K562 (cell line): ENCODE measurements around the gene CBX2. TPM values are rescaled to one million over a fixed set of nuclear protein-coding genes. Genes with fewer than 3 reads are reported as not detected.

ENCODE experiments used
- BACH1 ChIP-seq: fragments of 200-800 bp; sonication (Bioruptor generic); IDR thresholded peaks from 2 replicates; pipeline ENCODE4 v1.6.1; 2016; ENCODE audit warnings: missing genetic modification characterization, missing compliant biosample characterization
- CBX8 ChIP-seq: fragments of 200-600 bp; sonication (generic); IDR thresholded peaks from 2 replicates; pipeline ENCODE4 v1.6.1; 2012; ENCODE audit warnings: borderline replicate concordance, mixed run types, low read depth, mild to moderate bottlenecking, moderate library complexity, mixed read lengths, low read length, control low read depth, inconsistent platforms; ENCODE audit not compliant: poor library complexity, severe bottlenecking; ENCODE audit errors: extremely low read depth
- CCNT2 ChIP-seq: IDR thresholded peaks from 2 replicates; pipeline ENCODE4 v1.6.1; 2011; ENCODE audit warnings: borderline replicate concordance, low read depth, mild to moderate bottlenecking, moderate library complexity, mixed read lengths, low read length; ENCODE audit not compliant: insufficient read length; ENCODE audit errors: extremely low read depth
- CHD1 ChIP-seq: fragments of 200-600 bp; sonication (generic); IDR thresholded peaks from one replicate; pipeline ENCODE4 v1.6.1; 2012; ENCODE audit warnings: mild to moderate bottlenecking, moderate library complexity, low read length, inconsistent platforms
- DACH1 ChIP-seq: fragments of 450-650 bp; IDR thresholded peaks from 2 replicates; pipeline ENCODE4 v1.6.1; 2018; ENCODE audit not compliant: partially characterized antibody
- DLX4 ChIP-seq: fragments of 250-450 bp; sonication (Bioruptor Pico); IDR thresholded peaks from 2 replicates; pipeline ENCODE4 v1.6.1; 2021; ENCODE audit warnings: mild to moderate bottlenecking
- ESRRB ChIP-seq: fragments of 250-450 bp; sonication (Bioruptor Pico); IDR thresholded peaks from 2 replicates; pipeline ENCODE4 v1.5.0; 2020; ENCODE audit warnings: mild to moderate bottlenecking, moderate library complexity, borderline replicate concordance
- HNRNPL ChIP-seq: fragments of 200-400 bp; formaldehyde crosslinking; IDR thresholded peaks from 2 replicates; pipeline ENCODE4 v1.6.1; 2017; ENCODE audit warnings: low read depth, mild to moderate bottlenecking, low read length
- IRF2 ChIP-seq: sonication (generic); formaldehyde crosslinking; IDR thresholded peaks from 2 replicates; pipeline ENCODE4 v1.8.1; 2022; ENCODE audit warnings: mild to moderate bottlenecking, missing genetic modification reagents
- KAT7 ChIP-seq: sonication (generic); formaldehyde crosslinking; IDR thresholded peaks from 2 replicates; pipeline ENCODE4 v1.8.0; 2022; ENCODE audit warnings: missing genetic modification reagents, mild to moderate bottlenecking, borderline replicate concordance
- RBFOX2 ChIP-seq: fragments of 200-400 bp; formaldehyde crosslinking; IDR thresholded peaks from 2 replicates; pipeline ENCODE4 v1.6.1; 2017; ENCODE audit warnings: low read depth, mild to moderate bottlenecking, low read length, moderate library complexity
- RBM22 ChIP-seq: fragments of 200-400 bp; formaldehyde crosslinking; IDR thresholded peaks from 2 replicates; pipeline ENCODE4 v1.6.1; 2018; ENCODE audit warnings: low read length, low read depth; ENCODE audit not compliant: poor library complexity, severe bottlenecking
- RFX7 ChIP-seq: fragments of 250-450 bp; sonication (Bioruptor Pico); IDR thresholded peaks from 2 replicates; pipeline ENCODE4 v1.5.1; 2021; ENCODE audit warnings: mild to moderate bottlenecking
- SMAD2 ChIP-seq: fragments of 150-350 bp; IDR thresholded peaks from 2 replicates; pipeline ENCODE4 v1.6.1; 2014; ENCODE audit warnings: low read depth, mild to moderate bottlenecking, low read length
- SPI1 ChIP-seq: IDR thresholded peaks from 2 replicates; pipeline ENCODE4 v1.6.1; 2011; ENCODE audit warnings: low read depth, low read length, control low read depth, borderline replicate concordance
- TSC22D4 ChIP-seq: fragments of 450-650 bp; IDR thresholded peaks from 2 replicates; pipeline ENCODE4 v1.6.1; 2016; ENCODE audit warnings: missing genetic modification characterization, missing biosample characterization, control low read depth
- YY1 ChIP-seq, 3 experiments: IDR thresholded peaks; 2 replicates each; pipeline ENCODE4 v1.6.1; 2011; ENCODE audit warnings: low read length in 2 of 3, mild to moderate bottlenecking in 2 of 3, moderate library complexity in 2 of 3, borderline replicate concordance in 1 of 3, control low read depth in 1 of 3, low read depth in 1 of 3; ENCODE audit not compliant: insufficient read depth in 3 of 3, insufficient replicate concordance in 2 of 3, control insufficient read depth in 1 of 3, insufficient read length in 1 of 3; ENCODE audit errors: extremely low read depth in 1 of 3
- ZNF384 ChIP-seq: IDR thresholded peaks from 2 replicates; pipeline ENCODE4 v1.6.1; 2012; ENCODE audit warnings: low read depth, low read length, improper control_type of control experiment
- ZNF77 ChIP-seq: fragments of 250-450 bp; sonication (Bioruptor Pico); IDR thresholded peaks from 2 replicates; pipeline ENCODE4 v1.5.0; 2020
- polyA plus RNA-seq, 8 experiments: library from polyadenylated mRNA; depleted of rRNA in 4 of 8; stranded (reverse) in 5 of 8; unstranded in 3 of 8; fragments of >200 nt; fragmentation: Nextera tagmentation in 2 of 8; fragmentation: Illumina TruSeq in 1 of 8; extraction: Ambion mirVana in 2 of 8; extraction: Trizol in 1 of 8; gene quantifications; 2 replicates each; pipeline versions ENCODE4 v1.2.1 to v1.2.3, GENCODE V29; 2011 to 2014; ENCODE audit warnings: inconsistent platforms in 1 of 8, missing spikeins in 1 of 8
- total RNA-seq, 7 experiments: library from RNA; depleted of rRNA in 6 of 7; stranded (reverse); fragments of >200 nt in 6 of 7; fragmentation: Illumina TruSeq in 2 of 7; extraction: Trizol in 2 of 7; gene quantifications; 2 replicates each; pipeline versions ENCODE4 v1.2.1 to v1.2.3, GENCODE V29; 2011 to 2021; ENCODE audit warnings: low replicate concordance in 1 of 7
- TF ChIP-seq, protein P1 (sequence below): fragments of 250-450 bp; sonication (Bioruptor Pico); IDR thresholded peaks from 2 replicates; pipeline ENCODE4 v1.8.0; 2021; ENCODE audit warnings: moderate library complexity, mild to moderate bottlenecking, inconsistent platforms
- TF ChIP-seq, protein P2 (sequence below): fragments of 250-450 bp; sonication (Bioruptor Pico); IDR thresholded peaks from 2 replicates; pipeline ENCODE4 v1.4.0; 2020
- TF ChIP-seq, protein P3 (sequence below): fragments of 450-650 bp; conservative IDR thresholded peaks from 2 replicates; pipeline ENCODE4 v1.6.1; 2016; ENCODE audit warnings: missing genetic modification characterization, low read depth, mild to moderate bottlenecking, control low read depth, missing compliant biosample characterization

The CBX2 gene
- total and polyA plus RNA-seq, 9 of the 15 experiments (the other 6 are each of a cell fraction or from before 2014, with no cell fraction given) = 0.66 to 26.9 (median 13.9) TPM

DNA sequence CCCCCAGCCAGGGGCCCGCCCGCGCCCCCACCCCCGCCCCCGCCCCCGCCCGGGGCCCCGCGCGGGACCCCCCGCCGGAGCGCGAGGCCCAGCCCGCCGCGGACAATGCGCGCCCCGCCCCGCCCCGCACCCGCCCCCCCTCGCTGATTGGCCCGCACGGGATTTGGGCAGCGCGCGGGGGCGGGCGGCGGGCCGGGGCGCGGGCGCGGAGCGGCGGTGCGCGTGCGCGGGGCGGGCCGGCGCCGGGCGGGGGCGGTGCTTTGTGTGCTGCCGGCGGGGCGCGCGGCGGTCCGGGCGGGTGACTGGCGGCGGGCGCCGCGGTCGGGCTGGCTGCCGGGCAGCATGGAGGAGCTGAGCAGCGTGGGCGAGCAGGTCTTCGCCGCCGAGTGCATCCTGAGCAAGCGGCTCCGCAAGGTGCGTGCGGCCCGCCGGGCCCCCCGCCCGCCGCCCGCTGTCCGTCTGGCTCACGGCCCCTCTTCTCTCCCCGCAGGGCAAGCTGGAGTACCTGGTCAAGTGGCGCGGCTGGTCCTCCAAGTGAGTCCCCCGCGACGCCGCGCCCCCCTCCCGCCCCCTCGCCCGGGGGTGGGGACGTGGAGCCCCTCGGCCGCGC lies at the start of gene CBX2 (continued):
- TF ChIP-seq HNRNPL (peak; percentile 2; the same call in 1 of the 2 replicates), RBFOX2 (peak; percentile 32; the same call in 1 of the 2 replicates), DLX4 (CRISPR knock-in tag) (no peak), ESRRB (CRISPR knock-in tag) (no peak), TSC22D4 (tag) (no peak), CBX8 (no peak), ZNF384 (no peak), KAT7 (CRISPR knock-in tag) (no peak), RBM22 (peak; percentile 4), DACH1 (no peak), CHD1 (peak; percentile 1), RFX7 (CRISPR knock-in tag) (no peak), IRF2 (CRISPR knock-in tag) (no peak), BACH1 (tag) (no peak), SPI1 (no peak), SMAD2 (no peak), CCNT2 (peak; percentile 56), YY1 (IDR thresholded peaks at IDR 0.05; ENCODE audit: borderline replicate concordance in 1 of 3, control insufficient read depth in 1 of 3, extremely low read depth in 1 of 3, insufficient read depth in 3 of 3, insufficient read length in 1 of 3, insufficient replicate concordance in 2 of 3, low read depth in 1 of 3, low read length in 2 of 3) (peak in 2 of 3 experiments; percentile 38 to 47), ZNF77 (no peak)
- TF ChIP-seq, protein P1, sequence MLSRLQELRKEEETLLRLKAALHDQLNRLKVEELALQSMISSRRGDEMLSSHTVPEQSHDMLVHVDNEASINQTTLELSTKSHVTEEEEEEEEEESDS (CRISPR knock-in tag) = no peak
- TF ChIP-seq, protein P2, sequence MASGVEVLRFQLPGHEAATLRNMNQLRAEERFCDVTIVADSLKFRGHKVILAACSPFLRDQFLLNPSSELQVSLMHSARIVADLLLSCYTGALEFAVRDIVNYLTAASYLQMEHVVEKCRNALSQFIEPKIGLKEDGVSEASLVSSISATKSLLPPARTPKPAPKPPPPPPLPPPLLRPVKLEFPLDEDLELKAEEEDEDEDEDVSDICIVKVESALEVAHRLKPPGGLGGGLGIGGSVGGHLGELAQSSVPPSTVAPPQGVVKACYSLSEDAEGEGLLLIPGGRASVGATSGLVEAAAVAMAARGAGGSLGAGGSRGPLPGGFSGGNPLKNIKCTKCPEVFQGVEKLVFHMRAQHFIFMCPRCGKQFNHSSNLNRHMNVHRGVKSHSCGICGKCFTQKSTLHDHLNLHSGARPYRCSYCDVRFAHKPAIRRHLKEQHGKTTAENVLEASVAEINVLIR (CRISPR knock-in tag) = no peak
- TF ChIP-seq, protein P3, sequence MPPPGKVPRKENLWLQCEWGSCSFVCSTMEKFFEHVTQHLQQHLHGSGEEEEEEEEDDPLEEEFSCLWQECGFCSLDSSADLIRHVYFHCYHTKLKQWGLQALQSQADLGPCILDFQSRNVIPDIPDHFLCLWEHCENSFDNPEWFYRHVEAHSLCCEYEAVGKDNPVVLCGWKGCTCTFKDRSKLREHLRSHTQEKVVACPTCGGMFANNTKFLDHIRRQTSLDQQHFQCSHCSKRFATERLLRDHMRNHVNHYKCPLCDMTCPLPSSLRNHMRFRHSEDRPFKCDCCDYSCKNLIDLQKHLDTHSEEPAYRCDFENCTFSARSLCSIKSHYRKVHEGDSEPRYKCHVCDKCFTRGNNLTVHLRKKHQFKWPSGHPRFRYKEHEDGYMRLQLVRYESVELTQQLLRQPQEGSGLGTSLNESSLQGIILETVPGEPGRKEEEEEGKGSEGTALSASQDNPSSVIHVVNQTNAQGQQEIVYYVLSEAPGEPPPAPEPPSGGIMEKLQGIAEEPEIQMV (tag) = no peak
